Measurements from ENCODE around the gene IFT43. TPM values are rescaled to one million over a fixed set of nuclear protein-coding genes. Genes with fewer than 3 reads are reported as not detected.

The IFT43 gene
- polyA plus RNA-seq, 3 donors = 10.3 to 12.4 (median 10.5) TPM

DNA sequence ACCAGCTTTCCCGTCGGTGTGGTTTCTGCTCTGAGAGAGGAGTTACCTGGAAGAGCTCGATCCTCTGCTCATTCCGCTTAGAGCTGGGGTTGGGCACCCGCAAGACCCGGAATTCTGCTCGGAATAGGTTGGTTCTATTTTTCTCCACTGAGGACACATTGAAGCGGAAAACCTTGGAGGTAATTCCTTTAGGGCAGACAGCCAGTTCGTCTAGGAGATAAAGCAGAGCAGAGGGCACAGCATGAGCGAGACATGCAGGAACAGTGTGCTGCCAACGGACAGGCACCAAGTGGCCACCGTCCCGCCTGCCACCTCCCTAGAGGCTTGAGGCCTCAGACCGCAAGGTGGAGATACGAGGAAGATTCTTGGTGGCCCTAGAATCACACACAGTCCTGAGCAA lies 14.1 kb upstream of the IFT43 start:
- Histone ChIP-seq H3K9me3 (replicated peaks in 1 of 2; ENCODE audit: control insufficient read depth in 1 of 2, insufficient read depth in 1 of 2, low read length in 2 of 2) (no peaks in the 10 kb centered on the region), H3K9ac (ENCODE audit: insufficient read depth, low read length, poor library complexity, severe bottlenecking) (no peak overlapping the region), H3K79me2 (ENCODE audit: insufficient read depth, low read length) (no peaks in the 10 kb centered on the region), H3K27me3 (ENCODE audit: control insufficient read depth in 2 of 2, insufficient read depth in 2 of 2, low read length in 2 of 2) (no peaks in the 10 kb centered on the region), H3K4me2 (replicated peaks; ENCODE audit: extremely low read depth, low read length, poor library complexity, severe bottlenecking) (no peak overlapping the region), H3K4me3 (replicated peaks in 1 of 3; ENCODE audit: low read depth in 2 of 3, low read length in 3 of 3) (no peak overlapping the region), H3K4me1 (ENCODE audit: control insufficient read depth in 1 of 2, insufficient read depth in 2 of 2, low read length in 2 of 2) (no peaks in the 10 kb centered on the region), H2AFZ (ENCODE audit: insufficient read depth, low read depth, low read length, poor library complexity, severe bottlenecking) (no peak overlapping the region), H3K27ac (ENCODE audit: low read depth in 1 of 2, low read length in 2 of 2) (no peak overlapping the region), H3K36me3 (replicated peaks in 1 of 2; ENCODE audit: control insufficient read depth in 1 of 2, insufficient read depth in 2 of 2, low read length in 2 of 2) (no peaks in the 10 kb centered on the region), H4K20me1 (ENCODE audit: insufficient read depth, low read length) (no peaks in the 10 kb centered on the region)
- TF ChIP-seq, protein P1, sequence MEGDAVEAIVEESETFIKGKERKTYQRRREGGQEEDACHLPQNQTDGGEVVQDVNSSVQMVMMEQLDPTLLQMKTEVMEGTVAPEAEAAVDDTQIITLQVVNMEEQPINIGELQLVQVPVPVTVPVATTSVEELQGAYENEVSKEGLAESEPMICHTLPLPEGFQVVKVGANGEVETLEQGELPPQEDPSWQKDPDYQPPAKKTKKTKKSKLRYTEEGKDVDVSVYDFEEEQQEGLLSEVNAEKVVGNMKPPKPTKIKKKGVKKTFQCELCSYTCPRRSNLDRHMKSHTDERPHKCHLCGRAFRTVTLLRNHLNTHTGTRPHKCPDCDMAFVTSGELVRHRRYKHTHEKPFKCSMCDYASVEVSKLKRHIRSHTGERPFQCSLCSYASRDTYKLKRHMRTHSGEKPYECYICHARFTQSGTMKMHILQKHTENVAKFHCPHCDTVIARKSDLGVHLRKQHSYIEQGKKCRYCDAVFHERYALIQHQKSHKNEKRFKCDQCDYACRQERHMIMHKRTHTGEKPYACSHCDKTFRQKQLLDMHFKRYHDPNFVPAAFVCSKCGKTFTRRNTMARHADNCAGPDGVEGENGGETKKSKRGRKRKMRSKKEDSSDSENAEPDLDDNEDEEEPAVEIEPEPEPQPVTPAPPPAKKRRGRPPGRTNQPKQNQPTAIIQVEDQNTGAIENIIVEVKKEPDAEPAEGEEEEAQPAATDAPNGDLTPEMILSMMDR (IDR thresholded peaks at IDR 0.05) = no peak
- Mint-ChIP-seq H3K4me1 (no peaks in the 10 kb centered on the region), H3K27me3 (ENCODE audit: low read depth in 3 of 3) (no peaks in the 10 kb centered on the region), H3K9me3 (no peaks in the 10 kb centered on the region), H3K36me3 (peaks cover 0 to under 1% of the 10 kb centered on the region in 2 donors), H3K4me3 (no peak overlapping the region), H3K27ac (no peak overlapping the region)
- 94% methylated on average over 15 of the region's 15 CpGs for WGBS (ENCODE audit: insufficient coverage)
- DNase-seq = no peak
- intact Hi-C loops (cut with micrococcal nuclease) = no loop called here

DNA sequence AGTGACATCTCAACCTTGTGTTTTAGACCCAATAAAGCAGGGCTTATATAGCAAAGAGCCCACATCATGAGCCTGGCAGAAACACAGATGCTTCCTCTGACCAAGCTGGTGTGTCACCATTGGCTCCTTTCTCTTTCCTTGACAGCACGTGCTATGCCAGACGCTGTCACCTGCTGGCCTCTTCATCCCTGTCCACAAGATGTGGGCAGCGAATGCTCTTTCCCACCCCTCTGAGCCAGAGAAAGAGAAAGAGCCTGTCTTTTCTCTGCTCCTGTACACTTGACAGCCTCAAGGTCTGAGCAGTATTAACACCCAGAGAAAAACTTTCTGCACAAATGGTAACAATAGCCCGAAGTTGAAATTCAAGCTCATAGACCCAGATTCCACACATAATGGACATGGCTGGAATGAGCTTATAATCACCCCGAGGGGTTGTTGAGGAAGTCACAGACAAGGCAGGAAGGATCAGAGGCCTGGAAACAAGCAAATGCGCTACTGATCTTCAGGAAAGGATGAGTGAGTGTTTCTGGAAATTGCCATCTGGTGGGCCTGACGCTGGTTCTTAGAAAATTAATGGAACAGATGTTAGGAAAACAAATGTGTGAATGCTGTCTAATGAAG lies 12.7 kb upstream of the IFT43 start:
- Histone ChIP-seq H3K9ac (ENCODE audit: insufficient read depth, low read length, poor library complexity, severe bottlenecking) (no peak overlapping the region), H3K4me3 (replicated peaks in 1 of 3; ENCODE audit: low read depth in 2 of 3, low read length in 3 of 3) (no peak overlapping the region), H3K36me3 (replicated peaks in 1 of 2; ENCODE audit: control insufficient read depth in 1 of 2, insufficient read depth in 2 of 2, low read length in 2 of 2) (no peaks in the 10 kb centered on the region), H3K4me1 (ENCODE audit: control insufficient read depth in 1 of 2, insufficient read depth in 2 of 2, low read length in 2 of 2) (no peaks in the 10 kb centered on the region), H3K4me2 (replicated peaks; ENCODE audit: extremely low read depth, low read length, poor library complexity, severe bottlenecking) (no peak overlapping the region), H3K9me3 (replicated peaks in 1 of 2; ENCODE audit: control insufficient read depth in 1 of 2, insufficient read depth in 1 of 2, low read length in 2 of 2) (no peaks in the 10 kb centered on the region), H3K79me2 (ENCODE audit: insufficient read depth, low read length) (no peaks in the 10 kb centered on the region), H4K20me1 (ENCODE audit: insufficient read depth, low read length) (no peaks in the 10 kb centered on the region), H2AFZ (ENCODE audit: insufficient read depth, low read depth, low read length, poor library complexity, severe bottlenecking) (no peak overlapping the region), H3K27me3 (ENCODE audit: control insufficient read depth in 2 of 2, insufficient read depth in 2 of 2, low read length in 2 of 2) (no peaks in the 10 kb centered on the region), H3K27ac (ENCODE audit: low read depth in 1 of 2, low read length in 2 of 2) (no peak overlapping the region)
- TF ChIP-seq, protein P1 (IDR thresholded peaks at IDR 0.05) = no peak
- WGBS (ENCODE audit: insufficient coverage) = 59% methylated on average over 5 of the region's 7 CpGs
- Mint-ChIP-seq H3K9me3 (no peaks in the 10 kb centered on the region), H3K36me3 (no peaks in the 10 kb centered on the region), H3K27me3 (ENCODE audit: low read depth in 3 of 3) (peaks cover 0 to 2% (median under 1%) of the 10 kb centered on the region in 3 donors), H3K27ac (peak overlapping the region in 1 of 7 donors; percentile 11), H3K4me3 (no peak overlapping the region), H3K4me1 (peaks cover under 1% of the 10 kb centered on the region)
- intact Hi-C loops (cut with micrococcal nuclease) = no loop called here
- no peak for DNase-seq
